ENCODE results near the gene RPL13. TPM values are rescaled to one million over a fixed set of nuclear protein-coding genes. Genes with fewer than 3 reads are reported as not detected.

Gene RPL13
- total RNA-seq, 1 donor from 2014 or later, result 2,389 TPM

DNA sequence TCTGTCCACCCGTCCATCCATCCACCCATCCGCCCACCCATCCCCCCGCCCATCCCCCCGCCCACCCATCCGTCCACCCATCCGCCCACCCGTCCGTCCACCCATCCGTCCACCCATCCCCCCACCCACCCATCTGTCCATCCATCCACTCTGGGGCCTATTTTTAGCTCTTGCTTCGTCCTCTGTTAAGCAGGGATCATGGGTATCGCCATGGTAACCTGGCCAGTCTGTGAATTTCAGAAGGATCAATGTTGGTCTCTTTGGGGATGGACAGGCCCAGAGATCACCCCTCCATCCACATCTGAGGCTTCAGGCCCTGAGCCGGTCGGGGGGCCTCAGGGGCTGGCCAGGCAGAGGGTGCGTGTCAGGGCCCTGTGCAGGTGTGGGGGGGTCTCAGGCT, 37.7 kb downstream of the RPL13 start:
- DNase-seq (ENCODE audit: low spot score), result no peak

- DNase-seq (ENCODE audit: low spot score), result no peak
These were observed 39.0 kb downstream of the RPL13 start for GRCh38 chr16:89599451-89599858.

DNA sequence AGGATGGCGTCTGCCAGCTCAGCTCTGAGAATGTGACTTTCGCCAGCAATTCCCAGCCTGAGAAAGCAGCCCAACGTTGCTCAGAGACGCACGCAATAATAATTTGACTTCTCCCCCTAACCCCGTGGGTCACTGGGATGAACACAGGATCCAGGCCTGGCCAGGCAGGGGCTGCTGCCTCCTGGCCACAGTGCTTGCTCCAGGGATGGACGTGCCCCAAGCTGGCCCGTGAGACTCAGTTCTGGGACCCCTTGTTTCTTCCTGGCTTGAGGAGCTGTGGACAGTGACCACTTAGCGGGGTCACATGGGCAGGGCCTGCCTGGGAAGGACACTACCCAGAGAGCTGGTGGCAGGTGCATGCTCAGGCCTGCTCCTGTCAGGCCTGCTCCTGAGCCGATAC, 39.4 kb downstream of the RPL13 start:
- no peak for DNase-seq (ENCODE audit: low spot score)

- DNase-seq (ENCODE audit: low spot score), result no peak
These were observed 39.9 kb downstream of the RPL13 start for GRCh38 chr16:89600427-89600826.

- DNase-seq (ENCODE audit: low spot score), result no peak
These were observed 40.5 kb downstream of the RPL13 start for GRCh38 chr16:89600956-89601355.

DNA sequence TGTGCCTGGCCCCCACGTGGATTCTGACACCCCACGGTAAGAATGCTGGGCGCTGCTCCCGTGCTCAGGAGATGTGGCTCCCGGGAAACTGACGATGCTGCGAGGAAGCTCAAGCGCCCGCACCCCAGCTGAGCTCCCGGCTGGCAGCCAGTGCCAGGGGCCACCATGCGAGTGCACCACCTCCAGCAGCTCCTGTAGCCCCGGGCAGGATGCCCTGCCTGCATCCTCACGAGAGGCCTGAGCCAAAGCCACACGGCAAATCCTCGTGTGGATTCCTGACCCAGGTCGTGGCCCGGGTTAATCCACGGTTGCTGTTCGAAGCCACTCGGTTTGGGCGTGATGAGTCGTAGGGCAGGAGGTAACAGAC, 41.4 kb downstream of the RPL13 start:
- peak; percentile 41 for DNase-seq (ENCODE audit: low spot score)

GRCh38 chr16:89602273-89602951, 41.9 kb downstream of the RPL13 start:
- DNase-seq (ENCODE audit: low spot score), result peak; percentile 63

DNA sequence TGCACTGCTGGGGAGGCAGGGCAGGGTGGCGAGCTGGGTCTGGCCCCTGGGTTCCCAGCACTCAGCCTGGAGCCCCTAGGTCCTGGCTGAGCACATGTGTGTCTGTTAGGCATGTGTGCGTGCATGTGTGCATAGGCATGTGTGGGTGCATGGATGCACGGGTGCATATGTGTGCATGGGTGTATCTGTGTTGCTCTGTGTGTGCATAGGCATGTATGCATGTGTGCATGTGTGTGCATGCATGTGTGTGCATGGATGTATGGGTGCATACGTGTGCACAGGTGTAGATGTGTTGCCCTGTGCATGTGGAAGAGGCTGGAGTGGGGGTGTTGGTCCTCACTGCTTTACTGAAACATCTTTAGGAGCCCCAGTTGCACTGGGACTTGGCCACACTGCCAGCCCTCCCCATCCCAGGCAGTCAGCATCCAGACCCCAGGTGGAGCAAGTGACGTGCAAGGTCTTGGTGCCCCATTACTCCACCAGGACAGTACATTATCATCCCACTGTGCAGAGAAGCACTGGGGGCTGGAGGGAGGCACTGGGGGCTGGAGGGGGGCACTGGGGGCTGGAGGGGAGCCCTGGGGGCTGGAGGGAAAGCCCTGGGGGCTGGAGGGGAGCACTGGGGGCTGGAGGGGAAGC, 42.6 kb downstream of the RPL13 start:
- no peak for DNase-seq (ENCODE audit: low spot score)

- no peak for DNase-seq (ENCODE audit: low spot score)
These were observed 44.3 kb downstream of the RPL13 start for GRCh38 chr16:89604764-89605163.

DNA sequence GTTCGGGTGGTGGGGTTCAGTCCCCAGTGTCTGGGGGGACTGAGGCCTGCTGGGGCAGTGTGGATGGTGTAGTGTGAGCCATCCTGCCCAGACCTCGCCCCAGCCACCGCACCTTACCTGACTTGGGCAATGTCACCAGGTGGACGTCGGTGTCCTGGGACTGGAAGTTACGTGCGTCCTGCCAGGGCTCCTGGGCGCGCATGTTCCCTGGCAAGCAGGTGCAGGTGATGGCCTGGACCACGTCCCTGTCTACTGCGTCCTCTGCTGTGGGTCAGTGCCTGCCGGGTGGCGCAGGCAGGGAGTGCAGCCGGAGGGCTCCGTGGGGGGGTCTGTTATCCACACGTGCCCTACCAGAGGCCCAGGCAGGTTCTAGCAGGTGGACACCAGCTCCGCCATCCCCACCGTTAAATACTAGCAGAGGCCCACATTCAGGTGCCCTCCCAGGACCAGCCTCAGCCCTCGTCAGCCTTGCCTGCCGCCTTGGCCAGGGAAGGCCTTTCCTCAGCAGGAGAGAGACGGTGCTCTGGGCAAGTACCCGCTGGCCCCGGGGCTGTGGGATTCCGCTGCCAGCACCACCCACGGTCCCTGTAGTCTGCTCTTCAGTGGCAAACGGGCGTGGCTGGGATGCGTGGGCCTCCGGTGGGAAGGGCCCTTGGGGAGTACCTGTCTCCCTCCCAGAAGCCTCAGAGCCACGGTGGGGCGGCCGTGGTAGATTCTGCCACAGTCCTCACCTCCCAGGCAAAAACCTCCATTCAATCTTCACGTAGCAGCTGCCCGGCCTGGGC, 44.9 kb downstream of the RPL13 start:
- no peak for DNase-seq (ENCODE audit: low spot score)

DNA sequence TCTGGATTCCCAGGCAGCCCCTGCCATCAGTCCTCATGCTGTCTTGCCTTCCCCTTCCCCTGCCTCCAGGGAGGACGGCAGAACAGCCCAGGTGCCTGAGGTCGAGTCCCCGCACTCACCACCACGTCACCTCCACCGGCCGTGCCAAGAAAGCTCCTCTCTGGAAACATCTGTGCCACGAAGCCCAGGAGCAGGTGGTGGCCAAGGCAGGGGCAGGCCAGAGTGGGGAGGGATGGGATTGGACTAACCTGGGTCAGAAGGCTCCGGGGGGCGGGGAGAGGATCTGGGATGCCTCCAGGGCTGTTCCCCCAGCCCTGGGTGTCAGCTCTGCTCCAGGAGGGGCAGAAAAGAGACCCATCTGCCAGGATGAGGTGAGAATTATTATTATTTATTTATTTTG, 45.5 kb downstream of the RPL13 start:
- DNase-seq (ENCODE audit: low spot score), result no peak

- no peak for DNase-seq (ENCODE audit: low spot score)
These were observed 47.0 kb downstream of the RPL13 start for GRCh38 chr16:89607453-89607852.

DNA sequence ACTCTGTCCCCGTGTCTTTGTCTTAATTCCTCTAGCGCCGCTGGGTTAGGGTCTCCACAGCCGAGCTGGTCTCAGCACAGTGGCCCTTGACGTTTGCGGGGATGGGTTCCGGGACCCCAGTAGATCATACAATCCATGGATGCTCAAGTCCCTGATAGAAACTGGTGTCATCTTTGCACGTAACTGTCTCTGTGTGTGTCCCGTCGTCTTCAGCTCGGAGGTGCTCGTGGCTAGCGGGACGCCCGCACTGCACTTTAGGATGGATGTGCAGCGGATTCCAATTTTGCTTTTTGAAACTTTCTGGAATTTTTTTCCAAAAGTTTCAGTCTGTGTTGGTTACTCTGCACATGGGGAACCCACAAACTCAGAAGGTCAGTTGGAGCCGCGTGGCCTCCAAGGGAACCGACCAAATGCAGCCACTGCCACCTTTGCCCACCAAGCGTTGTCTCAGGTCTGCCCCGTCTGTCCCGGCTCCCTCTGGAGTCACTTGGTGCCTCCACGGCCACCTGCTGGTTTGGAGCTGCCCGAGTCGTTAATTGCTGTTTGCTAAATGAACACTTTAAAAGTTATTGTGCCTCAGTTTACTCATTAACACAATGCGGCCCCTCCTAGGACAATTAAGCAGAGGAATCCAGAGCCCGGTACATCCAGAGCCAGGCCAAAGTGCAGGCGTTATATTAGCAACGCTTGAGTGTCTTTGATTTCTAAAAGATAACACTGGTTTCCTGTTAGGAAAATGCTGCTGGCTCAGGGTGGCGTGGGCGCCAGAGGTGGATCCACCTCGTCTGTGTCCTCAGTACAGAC, 47.7 kb downstream of the RPL13 start:
- no peak for DNase-seq (ENCODE audit: low spot score)

DNA sequence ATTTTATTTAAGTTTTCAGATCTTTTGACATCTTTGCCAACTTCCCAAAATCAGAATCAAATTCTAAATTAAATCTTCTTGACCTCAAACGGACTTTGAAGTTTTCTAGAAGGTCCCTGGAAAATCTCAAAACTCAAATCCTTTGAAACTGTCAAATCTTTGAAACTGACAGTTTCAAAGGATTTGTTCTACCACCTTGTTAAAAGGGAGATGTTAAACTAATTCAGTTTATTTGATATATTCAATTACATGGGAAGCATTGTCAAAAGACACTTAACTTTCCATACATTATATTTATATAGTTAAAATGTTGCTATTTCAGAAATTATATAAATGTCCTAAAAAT, 49.6 kb downstream of the RPL13 start:
- DNase-seq (ENCODE audit: low spot score), result no peak

DNA sequence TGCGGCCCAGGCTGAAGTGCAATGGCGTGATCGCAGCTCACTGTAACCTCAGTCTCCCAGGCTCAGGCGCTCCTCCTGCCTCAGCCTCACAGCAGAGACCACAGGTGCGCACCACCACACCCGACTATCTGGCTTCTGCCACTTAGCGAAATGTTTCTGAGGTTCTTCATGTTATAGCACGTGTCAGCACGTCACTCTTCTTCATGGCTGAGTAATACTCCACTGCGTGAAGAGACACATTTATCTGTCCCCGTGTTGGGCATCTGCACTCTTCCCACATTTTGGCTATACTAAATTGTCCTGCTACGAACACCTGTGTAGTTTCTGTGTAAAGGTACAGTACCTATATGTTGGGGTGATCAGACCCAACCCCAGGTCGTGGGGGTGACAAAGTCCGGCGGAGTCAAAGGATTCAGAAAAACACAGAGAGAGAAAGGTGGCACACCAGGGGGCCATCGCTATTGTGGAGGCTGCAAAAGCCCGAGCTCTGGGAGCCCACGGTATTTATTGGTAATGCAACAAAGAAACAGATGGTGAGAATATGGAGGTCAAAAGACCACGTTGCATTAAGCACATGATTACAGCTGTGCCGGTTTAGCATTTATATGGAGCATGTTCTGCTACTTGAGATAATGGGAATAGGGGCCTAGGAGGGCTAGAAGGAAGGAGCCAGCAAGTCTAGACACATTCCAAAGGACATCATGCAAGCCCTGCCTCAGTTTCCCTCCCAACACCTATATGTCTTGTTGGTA, 52.1 kb downstream of the RPL13 start:
- DNase-seq (ENCODE audit: low spot score), result no peak

- no peak for DNase-seq (ENCODE audit: low spot score)
These were observed 52.9 kb downstream of the RPL13 start, which contains the start of gene DPEP1 for GRCh38 chr16:89613231-89613953. Gene DPEP1, plus strand, starts transcription at chr16:89613642. Its CDS starts 16,769 bp downstream, at chr16:89630411.

- DNase-seq (ENCODE audit: low spot score), result no peak
These were observed 53.5 kb downstream of the RPL13 start for GRCh38 chr16:89613954-89614459.

Data from ureter (tissue), 1 donor.